CD1c-positive myeloid dendritic cell (primary cell): ENCODE results near the gene ADGRB3.
"Not testable (repeated sequence)": the region's sequence is repeated elsewhere in the genome, so short reads cannot be mapped to it uniquely, and the experiment has no call there.

Experiments used
- DNase-seq: peaks from one replicate; pipeline ENCODE4 v3.0.0-alpha.2; 2016; ENCODE audit errors: extremely low spot score

The ADGRB3 gene

GRCh38 chr6:68790128-68790527 lies 155.0 kb downstream of the ADGRB3 start:
- DNase-seq, result not testable (repeated sequence)

- DNase-seq, result not testable (repeated sequence)
Measured at GRCh38 chr6:68814976-68815375, 179.9 kb downstream of the ADGRB3 start.

- no peak for DNase-seq
Measured at GRCh38 chr6:68826501-68826900, 191.4 kb downstream of the ADGRB3 start.

- no peak for DNase-seq
Measured at GRCh38 chr6:68834551-68834950, 199.5 kb downstream of the ADGRB3 start.

- DNase-seq, result no peak
Measured at GRCh38 chr6:68838571-68838970, 203.5 kb downstream of the ADGRB3 start.

GRCh38 chr6:68852791-68853190 lies 217.7 kb downstream of the ADGRB3 start:
- DNase-seq, result no peak

- no peak for DNase-seq
Measured at GRCh38 chr6:68859233-68859632, 224.2 kb downstream of the ADGRB3 start.

GRCh38 chr6:68868646-68869045 lies 233.6 kb downstream of the ADGRB3 start:
- no peak for DNase-seq

GRCh38 chr6:68873236-68873635 lies 238.2 kb downstream of the ADGRB3 start:
- DNase-seq, result no peak

GRCh38 chr6:68874747-68875146 lies 239.7 kb downstream of the ADGRB3 start:
- DNase-seq, result no peak

GRCh38 chr6:68875403-68875802 lies 240.3 kb downstream of the ADGRB3 start:
- DNase-seq, result no peak

- DNase-seq, result peak; percentile 3
Measured at GRCh38 chr6:68876792-68877493, 241.9 kb downstream of the ADGRB3 start.

GRCh38 chr6:68880050-68880813 lies 245.2 kb downstream of the ADGRB3 start:
- no peak for DNase-seq

- DNase-seq, result not testable (repeated sequence)
Measured at GRCh38 chr6:68883325-68883724, 248.2 kb downstream of the ADGRB3 start.

GRCh38 chr6:68891419-68891818 lies 256.3 kb downstream of the ADGRB3 start:
- no peak for DNase-seq

GRCh38 chr6:68892452-68892851 lies 257.4 kb downstream of the ADGRB3 start:
- DNase-seq, result no peak

- DNase-seq, result no peak
Measured at GRCh38 chr6:68895929-68896328, 260.8 kb downstream of the ADGRB3 start.

- no peak for DNase-seq
Measured at GRCh38 chr6:68901044-68901443, 266.0 kb downstream of the ADGRB3 start.

- DNase-seq, result no peak
Measured at GRCh38 chr6:68911334-68911733, 276.3 kb downstream of the ADGRB3 start.

- DNase-seq, result no peak
Measured at GRCh38 chr6:68911811-68912210, 276.7 kb downstream of the ADGRB3 start.

GRCh38 chr6:68912805-68913204 lies 277.7 kb downstream of the ADGRB3 start:
- not testable (repeated sequence) for DNase-seq

- no peak for DNase-seq
Measured at GRCh38 chr6:68915586-68915985, 280.5 kb downstream of the ADGRB3 start.

- no peak for DNase-seq
Measured at GRCh38 chr6:68919537-68919936, 284.5 kb downstream of the ADGRB3 start.
